SW480 (cell line): ENCODE results near the gene PTPRO.

Experiments used
- DNase-seq: peaks from one replicate; pipeline ENCODE4 v3.0.0-alpha.2; 2016; ENCODE audit warnings: low spot score

PTPRO gene

DNA sequence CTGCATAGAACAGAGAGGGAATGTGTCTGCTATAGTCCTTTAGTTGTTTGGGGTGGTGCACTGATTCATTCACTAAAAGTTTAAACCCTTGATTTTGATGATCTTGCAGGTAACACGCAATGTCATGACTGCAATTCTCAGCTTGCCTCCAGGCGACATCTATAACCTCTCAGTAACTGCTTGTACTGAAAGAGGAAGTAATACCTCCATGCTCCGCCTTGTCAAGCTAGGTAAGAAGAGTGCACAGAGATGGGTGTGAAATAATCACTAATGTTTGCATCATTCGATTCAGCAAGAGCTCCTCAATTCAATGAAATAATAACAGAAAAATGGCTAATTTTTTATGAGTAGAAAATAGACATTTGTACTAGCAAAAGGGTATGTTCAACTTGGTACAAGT is 203.7 kb downstream of the PTPRO start:
- DNase-seq = peak; percentile 14

DNA sequence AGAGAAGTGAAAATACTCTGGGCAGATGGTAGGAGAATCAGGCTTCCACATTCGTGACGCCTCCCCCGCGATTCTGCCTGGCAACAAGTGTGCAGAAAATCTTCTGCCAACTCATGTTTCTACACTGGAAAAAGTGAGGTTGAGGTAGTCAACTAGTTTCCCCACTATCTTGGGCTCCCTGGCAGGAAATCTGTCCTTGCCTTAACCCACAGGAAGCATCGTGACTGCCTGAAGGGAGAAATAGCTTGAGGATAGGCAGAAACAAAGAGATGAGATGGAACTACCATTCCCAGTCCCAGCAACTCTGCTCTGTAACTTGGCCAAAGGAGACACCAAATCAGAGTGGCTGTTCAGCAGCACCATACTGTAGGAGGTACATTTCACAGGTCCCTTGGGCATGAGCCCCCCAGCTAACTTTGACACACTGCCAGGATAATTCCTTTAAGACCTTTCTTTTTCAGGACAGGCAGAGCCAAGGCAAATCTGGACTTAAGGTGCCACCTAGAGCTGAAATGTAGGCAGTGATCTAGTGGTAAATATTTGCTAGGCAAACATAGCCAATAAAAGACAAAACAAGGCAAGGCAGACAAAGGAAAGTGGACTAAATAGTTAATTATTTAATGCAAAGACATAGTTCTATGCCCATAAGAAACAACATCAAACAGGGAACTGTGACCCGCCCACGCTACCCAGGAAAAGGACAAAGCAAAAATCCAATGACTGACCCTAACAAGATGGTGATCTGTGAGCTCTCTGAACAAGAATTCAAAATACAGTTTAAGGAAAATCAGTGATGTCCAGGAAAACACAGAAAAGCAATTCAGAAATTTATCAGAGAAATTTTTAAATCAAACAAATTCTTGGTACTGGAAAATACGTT is 205.1 kb downstream of the PTPRO start:
- no peak for DNase-seq

DNA sequence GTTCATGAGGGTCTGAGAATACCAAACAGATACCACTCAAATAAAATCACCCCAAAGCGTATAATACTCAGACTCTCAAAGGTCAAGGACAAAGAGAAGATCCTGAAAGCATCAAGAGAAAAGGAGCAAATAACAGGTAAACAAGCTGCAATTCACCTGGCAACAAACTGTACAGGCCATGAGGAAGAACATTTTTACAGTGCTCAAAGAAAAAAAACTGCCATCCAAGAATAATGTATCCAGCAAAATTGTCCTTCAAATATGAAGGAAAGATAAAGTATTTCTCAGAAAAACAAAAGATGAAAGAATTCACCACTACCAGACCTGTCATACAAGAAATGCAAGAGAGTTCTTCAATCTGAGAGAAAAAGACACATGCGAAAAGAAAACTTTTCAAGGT is 206.4 kb downstream of the PTPRO start:
- DNase-seq = no peak

DNA sequence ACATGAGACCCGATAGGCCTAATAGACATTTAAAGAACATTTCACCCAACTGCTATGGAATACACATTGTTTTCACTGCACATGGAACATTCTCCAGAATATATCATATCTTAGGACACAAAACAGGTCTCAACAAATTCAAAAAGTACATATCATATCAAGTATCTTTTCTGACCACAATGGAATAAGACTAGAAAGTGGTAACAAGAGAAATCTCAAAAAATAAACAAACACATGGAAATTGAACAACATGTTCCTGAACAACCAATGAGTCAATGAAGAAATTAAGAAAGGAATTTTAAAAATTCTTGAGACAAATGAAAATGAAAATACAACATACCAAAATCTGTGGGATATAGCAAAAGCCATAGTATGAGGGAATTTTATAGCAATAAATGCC is 208.1 kb downstream of the PTPRO start:
- DNase-seq = no peak

DNA sequence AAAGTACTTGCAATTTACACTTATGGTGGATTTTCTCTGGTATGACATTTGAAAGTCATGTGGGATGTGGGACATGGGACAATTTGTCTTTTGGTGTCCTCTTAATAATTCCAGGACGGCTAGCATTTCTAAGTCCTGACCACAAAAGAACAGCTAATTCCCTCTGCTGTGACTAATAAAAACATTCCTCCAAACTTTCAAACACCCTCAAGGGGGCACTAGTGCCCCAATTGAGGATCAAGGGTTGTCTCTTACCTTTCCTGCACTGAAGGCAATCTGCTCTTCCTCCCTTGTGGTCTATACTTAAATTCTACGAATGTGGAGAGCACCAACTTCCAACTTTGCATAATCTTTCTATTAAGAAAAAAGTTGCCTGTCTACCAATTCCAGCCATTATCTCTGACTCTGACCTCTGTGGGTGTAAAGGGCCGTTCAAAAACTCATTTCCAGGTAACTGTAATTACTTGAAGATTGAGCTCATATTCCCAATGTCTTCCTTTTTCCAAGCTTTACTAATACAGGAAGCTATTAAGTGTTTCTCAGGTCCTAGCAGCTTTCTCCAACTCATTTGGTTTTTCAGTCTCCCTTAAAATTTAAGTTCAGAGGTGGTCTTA is 210.2 kb downstream of the PTPRO start:
- DNase-seq = peak; percentile 74

DNA sequence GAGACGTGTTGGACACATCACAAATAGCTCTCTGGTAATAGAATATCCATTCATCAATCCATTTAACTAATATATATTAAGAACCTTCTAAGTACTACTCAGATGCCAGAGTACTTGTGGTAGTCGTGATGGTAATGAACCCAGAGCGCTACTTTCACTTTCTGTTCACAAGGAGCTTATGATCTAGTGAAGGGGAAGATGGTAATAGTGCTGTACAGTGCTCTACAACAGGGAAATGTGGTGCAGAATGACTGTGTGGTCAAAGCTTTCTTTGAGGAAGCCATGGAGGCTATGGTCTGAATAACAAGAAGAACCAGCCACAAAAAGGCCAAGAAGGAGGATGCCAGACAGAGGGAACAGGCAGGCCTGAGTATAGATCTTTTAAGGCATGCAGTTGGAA is 212.0 kb downstream of the PTPRO start:
- peak; percentile 14 for DNase-seq

DNA sequence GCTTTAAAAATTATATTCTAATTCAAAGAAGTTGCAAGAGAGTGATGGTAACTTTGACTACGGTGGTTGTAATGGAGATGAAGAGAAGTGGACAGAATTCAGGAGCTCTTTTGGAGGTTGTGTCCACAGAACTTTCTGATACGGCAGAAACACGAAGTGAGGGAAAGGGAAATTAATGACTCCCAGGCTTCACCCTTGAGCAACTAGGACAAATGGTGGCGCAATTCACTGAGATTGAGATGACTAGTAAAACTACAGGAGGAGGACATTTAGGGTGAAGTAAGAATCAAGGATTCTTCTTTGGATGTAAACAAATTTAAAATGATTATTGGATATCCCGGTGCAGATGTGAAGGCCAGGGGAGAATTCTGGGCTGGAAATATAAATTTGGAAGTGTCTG is 212.6 kb downstream of the PTPRO start:
- no peak for DNase-seq

DNA sequence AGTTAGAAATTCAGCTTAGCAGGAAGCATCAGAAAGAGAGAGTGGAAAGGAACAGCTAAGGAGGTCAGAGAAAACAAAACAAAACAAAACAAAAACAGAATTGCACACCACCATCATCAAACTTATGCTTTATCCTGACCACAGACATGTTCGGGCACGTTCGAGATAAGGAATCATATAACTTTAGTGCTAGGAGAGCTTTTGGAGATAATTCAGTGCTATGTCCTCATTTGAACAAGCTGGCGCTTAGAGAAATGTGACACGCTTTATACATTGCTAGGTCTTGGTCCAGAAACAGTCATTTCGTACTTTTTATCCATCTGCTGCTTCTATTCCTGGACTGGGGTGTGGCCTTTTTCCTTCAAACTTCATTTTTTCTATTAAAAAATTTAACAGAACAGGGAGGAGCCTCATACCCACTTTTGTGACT is 213.1 kb downstream of the PTPRO start:
- DNase-seq = no peak

DNA sequence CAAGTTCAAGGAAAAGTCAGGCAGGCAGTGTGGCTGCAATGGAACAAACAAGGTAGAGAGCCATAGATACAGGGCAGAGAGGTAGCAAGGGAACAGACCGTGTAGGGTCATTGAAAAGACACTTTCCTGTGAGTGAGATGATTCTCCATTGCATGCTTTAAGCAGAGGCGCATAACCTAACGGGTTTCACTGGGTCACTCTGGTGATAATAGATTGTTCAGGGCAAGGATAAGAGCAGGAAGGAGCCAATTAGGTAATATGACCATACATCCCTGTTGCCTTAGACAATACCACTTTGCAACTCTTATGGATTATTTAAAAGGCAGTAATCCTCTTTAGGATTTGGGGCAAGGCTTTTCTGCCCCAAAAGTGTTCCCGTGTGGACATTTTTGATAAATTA is 214.1 kb downstream of the PTPRO start:
- no peak for DNase-seq

DNA sequence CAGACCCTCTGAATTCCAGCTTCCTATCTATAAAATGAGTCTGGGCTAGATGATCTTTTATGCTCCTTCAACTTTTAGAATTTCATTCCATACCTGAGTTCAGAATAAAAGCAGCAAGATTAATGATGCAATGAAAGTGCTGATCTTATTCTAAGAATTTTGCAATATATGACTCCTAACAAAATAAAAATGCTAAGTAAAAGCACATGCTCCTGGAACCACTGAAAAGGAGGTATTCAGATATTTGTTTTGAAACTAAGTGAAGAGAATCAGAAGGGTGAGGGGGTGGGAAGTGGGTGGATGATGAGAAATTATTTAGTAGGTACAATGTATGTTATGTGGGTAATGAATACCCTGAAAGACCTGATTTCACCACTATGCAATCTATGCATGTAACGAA is 216.6 kb downstream of the PTPRO start:
- DNase-seq = no peak

DNA sequence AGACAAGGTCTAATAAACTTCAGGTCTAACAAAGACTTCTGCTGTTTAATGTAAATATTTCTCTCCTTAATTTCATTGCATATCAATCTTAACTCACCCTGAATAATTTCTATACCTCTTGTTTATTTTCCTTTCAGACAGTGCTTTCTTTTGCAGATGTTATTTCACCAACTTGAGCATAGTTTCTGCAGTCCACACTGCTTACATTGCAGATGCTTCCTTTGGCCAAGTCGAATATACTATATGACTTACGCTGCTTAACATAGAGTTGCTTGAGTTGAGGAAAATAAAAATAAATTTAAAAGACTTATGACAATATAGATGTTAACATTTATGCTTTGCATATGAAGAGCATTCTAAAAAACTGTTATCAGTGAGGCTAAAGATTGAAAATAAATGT is 217.7 kb downstream of the PTPRO start:
- DNase-seq = no peak

DNA sequence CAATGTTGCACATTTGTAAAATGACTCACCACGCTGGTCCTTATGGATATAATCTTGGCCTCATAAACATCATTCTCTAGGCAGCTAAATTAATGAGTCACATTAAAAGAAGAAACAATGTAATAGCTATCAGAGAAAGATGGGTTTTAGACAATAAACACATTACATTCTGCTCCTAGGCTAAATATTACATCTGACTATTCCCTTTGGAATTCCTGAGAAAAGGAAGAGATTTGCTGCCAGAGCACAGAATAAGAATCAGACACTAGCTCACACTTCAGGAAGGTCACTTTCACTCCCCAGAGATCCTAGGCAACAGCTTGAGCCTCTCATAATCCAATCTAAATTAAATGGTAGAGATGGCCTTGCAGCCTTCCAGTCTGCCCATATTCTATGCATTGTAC is 218.2 kb downstream of the PTPRO start:
- DNase-seq = no peak

DNA sequence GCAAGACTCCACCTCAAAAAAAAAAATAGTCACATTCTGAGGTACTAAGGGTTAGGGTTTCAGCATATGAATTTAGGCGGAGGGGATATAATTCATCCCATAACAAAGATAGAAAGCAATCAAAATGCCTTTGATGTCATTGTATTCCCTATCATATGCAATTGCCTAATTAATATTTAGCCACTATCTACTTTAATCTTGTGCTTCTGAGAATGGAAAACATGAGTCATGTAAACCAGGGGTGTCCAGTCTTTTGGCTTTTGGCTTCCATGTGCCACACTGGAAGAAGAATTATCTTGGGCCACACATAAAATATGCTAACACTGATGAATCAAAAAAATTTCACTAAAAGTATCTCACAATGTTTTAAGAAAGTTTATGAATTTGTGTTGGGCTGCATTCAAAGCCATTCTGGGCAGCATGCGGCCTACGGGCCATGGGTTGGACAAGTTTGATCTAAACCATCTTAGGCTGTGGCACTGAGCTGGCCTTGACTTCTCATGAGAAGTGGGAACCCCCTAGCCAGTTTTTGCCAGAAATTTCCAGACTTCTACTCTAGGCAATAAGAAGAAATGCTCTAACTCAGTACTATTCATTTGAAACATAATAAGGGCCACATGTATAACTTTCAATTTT is 219.8 kb downstream of the PTPRO start:
- peak; percentile 55 for DNase-seq

DNA sequence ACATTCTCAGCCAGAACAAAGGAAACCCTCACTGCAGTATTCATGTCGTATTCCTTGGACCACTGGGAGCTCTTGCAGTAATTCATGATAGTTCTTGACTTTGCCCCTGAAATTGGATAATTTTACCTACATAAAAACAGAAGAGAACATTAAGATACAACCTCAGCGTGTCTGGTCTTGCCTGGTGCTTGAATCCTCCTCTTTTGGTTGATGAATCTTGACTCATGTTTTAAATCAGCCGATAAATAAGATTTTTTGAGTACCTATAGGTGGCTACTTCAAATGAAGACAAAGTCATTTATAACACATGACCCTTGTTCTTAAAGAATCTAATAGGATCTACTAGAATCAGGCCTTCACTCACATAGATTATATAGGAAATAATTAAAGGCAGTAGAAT is 221.0 kb downstream of the PTPRO start:
- DNase-seq = no peak

DNA sequence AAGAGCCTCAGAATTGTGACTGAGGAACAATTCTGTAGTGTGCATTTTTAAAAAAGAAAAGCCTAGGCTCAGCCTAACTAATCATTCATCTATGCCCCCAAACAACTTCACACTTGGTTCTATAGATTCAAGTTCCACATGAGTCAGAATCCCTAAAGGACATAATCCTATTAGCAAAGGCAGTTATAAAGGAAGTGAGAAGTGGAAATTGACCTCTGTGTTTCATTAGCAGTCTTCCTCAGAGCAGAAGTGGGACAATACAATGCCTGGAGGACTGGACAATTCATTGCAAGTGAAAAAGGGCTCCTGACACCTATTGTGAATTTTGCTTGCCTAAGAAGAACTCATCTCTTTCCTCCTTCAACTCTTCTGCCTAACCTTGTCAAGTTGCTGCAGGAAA is 222.3 kb downstream of the PTPRO start:
- no peak for DNase-seq

DNA sequence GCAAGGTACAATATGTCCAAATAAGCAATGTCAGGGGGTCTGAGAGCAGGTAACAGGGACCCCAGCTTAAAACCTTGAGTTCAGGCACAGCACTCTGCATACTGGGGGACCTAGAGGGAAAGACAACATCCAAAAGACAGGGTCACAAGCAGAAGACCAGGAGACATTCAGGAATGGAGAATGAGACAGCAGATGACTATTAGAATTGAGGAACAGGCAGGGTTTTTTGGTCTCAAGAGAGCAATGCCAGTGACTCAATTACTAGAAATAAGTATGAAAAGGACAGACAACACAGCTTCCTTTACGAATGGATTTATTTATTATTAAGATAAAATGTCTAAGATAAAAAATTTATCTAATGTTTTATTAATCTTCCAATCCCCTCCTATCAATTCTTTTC is 223.0 kb downstream of the PTPRO start:
- DNase-seq = no peak

DNA sequence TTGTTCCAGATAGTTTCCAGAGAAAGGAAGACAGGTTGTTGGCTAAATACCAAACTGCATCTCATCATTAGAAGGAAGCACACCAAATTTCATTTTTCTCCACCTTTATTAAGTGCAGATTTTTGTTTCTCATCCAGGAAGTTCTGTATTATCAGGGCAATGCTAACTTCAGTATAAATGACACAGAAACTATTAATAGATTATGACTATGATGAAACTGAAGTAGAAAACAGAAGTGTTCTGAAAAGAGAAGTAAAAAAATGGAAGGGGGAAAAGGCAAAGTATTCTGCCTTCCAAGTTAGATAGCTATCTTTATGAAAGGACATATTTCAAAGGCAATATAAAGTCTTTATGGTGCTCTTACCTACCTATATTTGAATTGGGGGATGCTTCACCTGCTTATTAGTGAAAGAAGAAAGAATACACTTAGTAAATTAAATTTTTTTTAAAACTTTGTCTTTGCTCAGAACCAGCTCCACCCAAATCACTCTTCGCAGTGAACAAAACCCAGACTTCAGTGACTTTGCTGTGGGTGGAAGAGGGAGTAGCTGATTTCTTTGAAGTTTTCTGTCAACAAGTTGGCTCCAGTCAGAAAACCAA is 223.9 kb downstream of the PTPRO start:
- no peak for DNase-seq

DNA sequence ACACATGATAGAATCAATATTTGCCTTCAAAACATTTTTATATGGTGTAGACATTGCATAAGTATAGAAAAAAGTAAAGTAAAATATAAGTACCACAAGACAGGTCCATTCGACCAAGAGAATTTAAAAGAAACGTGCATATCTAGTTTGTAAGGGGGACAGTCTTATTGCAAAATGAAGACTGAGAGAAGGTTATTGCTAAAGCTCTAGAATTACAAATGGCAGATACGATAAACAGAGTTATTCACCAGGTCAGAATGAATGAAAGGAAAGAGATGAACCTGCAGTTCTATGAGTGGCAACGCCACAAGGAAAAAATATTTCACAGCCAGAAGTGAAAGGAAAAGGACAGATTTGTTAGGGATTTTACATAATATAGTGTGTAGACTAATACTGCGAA is 224.8 kb downstream of the PTPRO start:
- DNase-seq = no peak

DNA sequence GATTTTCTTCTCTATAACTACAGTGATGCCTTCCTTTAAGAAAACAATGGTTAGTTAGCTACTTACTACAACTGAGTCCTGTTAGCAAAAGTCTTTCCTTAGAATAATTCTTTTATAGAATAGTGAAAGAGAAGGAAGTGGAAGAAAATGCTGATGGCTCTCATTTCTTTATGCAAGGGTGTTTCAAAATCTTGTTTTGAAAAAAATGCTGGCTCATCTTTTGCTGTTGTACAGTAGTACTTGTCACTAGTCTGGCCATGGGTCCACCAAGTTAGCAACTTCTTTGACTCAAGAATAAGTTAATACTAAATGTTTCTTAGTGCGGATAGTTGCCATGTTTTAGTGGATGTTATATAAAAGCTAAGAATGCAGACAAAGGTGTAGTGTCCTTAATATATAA is 225.4 kb downstream of the PTPRO start:
- DNase-seq = no peak

DNA sequence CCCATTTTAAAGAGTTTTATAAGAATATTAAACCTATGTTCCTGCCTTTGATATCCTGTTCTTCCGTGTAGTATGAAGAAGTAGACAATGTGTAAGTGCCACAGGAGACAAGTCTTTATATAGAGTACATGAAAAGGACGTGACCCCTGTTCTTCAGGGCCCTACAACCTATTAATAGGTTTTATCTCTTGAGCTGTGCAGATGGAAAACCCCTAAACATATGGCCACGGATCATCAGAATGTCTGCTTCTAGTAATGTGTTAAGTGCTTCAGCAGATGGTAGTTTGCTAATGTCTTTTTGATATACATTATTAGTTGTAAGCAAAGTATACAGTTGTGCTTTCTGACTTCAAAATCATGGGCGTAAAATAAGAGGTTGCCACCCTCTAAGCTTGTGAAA is 228.5 kb downstream of the PTPRO start:
- DNase-seq = no peak

DNA sequence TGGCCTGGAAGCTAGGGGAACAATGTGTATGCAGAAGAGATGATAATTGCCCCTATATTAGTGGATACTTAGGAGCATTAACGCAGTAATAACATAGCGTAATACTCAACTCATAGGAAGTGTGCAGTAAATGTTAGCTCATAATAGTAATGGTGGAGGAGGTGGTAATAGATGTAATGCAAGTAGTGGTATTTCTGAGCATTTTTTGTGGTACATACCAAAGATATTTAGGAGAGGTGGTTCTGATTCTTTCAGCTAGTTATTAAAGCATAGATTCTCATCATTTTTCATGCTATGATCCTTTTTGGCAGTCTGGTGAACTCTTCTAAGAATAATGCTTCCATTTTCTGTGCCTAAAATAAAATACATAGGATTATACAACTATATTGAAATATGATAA is 233.1 kb downstream of the PTPRO start:
- no peak for DNase-seq

DNA sequence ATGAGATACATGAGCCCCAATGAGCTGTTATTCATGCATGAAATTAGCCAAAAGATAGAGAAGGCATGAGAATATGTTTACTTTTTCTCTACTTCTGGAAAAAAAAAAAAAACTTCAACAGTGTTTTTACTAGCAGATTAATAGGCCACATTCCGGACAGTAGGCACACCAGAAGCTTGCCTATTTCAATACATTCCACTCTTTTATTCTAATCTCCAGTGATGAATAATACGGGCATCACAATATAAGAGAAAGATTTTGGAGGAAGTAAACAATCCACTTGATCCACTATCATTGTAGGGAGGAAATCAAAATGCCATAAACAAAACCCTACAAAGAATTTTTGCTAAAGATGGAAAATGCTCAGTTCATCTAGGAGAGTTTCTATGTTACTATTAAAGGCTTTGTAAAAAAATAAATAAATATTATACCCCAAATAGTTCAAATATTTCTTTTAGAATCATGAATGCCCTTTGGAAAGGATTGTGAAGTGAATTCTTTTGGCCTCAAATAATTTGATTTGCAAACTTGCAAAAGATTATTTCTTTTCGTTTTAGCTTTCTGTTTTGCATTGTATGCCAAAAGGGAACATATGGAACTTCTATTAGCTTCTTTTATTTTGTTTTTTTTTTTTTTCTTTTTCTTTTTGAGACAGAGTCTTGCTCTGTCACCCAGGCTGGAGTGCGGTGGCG is 234.2 kb downstream of the PTPRO start:
- no peak for DNase-seq
